ENCODE measurements around the gene DEPDC1B. TPM values are rescaled to one million over a fixed set of nuclear protein-coding genes. Genes with fewer than 3 reads are reported as not detected.

Gene DEPDC1B
- total and polyA plus RNA-seq, 2 experiments from 2014 or later = 38.3 to 67.9 TPM

- TF ChIP-seq ZNF331 (CRISPR knock-in tag; IDR thresholded peaks at IDR 0.05; ENCODE audit: low read depth) (no peak), NANOG (IDR thresholded peaks at IDR 0.05; ENCODE audit: borderline replicate concordance) (no peak), ZNF114 (CRISPR knock-in tag; IDR thresholded peaks at IDR 0.05) (no peak), CTCF (conservative IDR thresholded peaks at IDR 0.05; ENCODE audit: low read depth in 2 of 2) (no peak), JUNB (IDR thresholded peaks at IDR 0.05; ENCODE audit: unreplicated experiment) (no peak)
- H2AFZ ChIP-seq = no peak overlapping the region
- no peaks in the 10 kb centered on the region for H3K4me1 ChIP-seq (ENCODE audit: insufficient read depth)
- Mint-ChIP-seq H3K36me3 (ENCODE audit: low read depth) (peaks cover 9% of the 10 kb centered on the region), H3K4me3 (no peak overlapping the region), H3K9me3 (no peaks in the 10 kb centered on the region), H3K4me1 (peaks cover 5% of the 10 kb centered on the region; the same call in 2 of the 3 replicates), H3K27ac (peak overlapping the region; percentile 46; the same call in 1 of the 2 replicates), H3K27me3 (ENCODE audit: insufficient read depth, low read depth, poor library complexity) (peaks cover 2% of the 10 kb centered on the region)
- H4K20me1 ChIP-seq (replicated peaks; ENCODE audit: insufficient read depth) = no peaks in the 10 kb centered on the region
- H3K4me2 ChIP-seq = no peak overlapping the region
- ATAC-seq = no peak
- H3K27ac ChIP-seq (ENCODE audit: low read depth) = no peak overlapping the region
- no peaks in the 10 kb centered on the region for H3K36me3 ChIP-seq (ENCODE audit: insufficient read depth)
- H3K79me2 ChIP-seq (replicated peaks; ENCODE audit: insufficient read depth) = no peaks in the 10 kb centered on the region
- no peaks in the 10 kb centered on the region for H3K9me2 ChIP-seq (ENCODE audit: insufficient read depth)
- H3K27me3 ChIP-seq (ENCODE audit: insufficient read depth) = no peaks in the 10 kb centered on the region
- no peaks in the 10 kb centered on the region for H3F3A ChIP-seq (replicated peaks; ENCODE audit: low read depth)
- H3K4me3 ChIP-seq = no peak overlapping the region
- no peak for DNase-seq (ENCODE audit: low spot score)
Measured at GRCh38 chr5:60594715-60595477, 105.1 kb downstream of the DEPDC1B start.

DNA sequence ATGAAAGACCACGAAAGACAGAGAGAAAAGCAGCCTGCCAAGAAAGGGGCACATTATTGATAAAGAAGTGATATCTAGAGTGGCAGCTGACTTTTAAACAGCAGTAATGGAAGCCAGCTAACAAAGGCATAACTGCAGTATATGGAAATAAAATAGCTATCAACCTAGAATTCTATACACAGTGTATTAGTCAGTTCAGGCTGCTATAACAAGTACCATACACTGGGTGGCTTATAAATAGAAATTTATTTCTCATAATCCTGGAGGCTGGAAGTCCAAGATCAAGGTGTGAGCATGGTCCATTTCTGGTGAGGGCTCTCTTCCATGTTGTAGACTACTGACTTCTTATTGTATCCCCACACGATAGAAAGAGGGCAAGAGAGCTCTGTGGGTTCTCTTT lies 109.8 kb downstream of the DEPDC1B start:
- Mint-ChIP-seq H3K4me1 (peaks cover 3% of the 10 kb centered on the region; the same call in 2 of the 3 replicates), H3K27ac (no peak overlapping the region), H3K36me3 (ENCODE audit: low read depth) (peaks cover 4% of the 10 kb centered on the region), H3K27me3 (ENCODE audit: insufficient read depth, low read depth, poor library complexity) (no peaks in the 10 kb centered on the region), H3K4me3 (no peak overlapping the region), H3K9me3 (no peaks in the 10 kb centered on the region)
- no peak overlapping the region for H2AFZ ChIP-seq
- H3K4me3 ChIP-seq = no peak overlapping the region
- H3K27me3 ChIP-seq (ENCODE audit: insufficient read depth) = no peaks in the 10 kb centered on the region
- H3K4me1 ChIP-seq (ENCODE audit: insufficient read depth) = no peaks in the 10 kb centered on the region
- H3F3A ChIP-seq (replicated peaks; ENCODE audit: low read depth) = no peaks in the 10 kb centered on the region
- H3K4me2 ChIP-seq = no peak overlapping the region
- no peaks in the 10 kb centered on the region for H3K79me2 ChIP-seq (replicated peaks; ENCODE audit: insufficient read depth)
- H3K27ac ChIP-seq (ENCODE audit: low read depth) = no peak overlapping the region
- no peaks in the 10 kb centered on the region for H3K36me3 ChIP-seq (ENCODE audit: insufficient read depth)
- ATAC-seq (no peak), DNase-seq (ENCODE audit: low spot score) (no peak)
- H4K20me1 ChIP-seq (replicated peaks; ENCODE audit: insufficient read depth) = no peaks in the 10 kb centered on the region
- no peaks in the 10 kb centered on the region for H3K9me2 ChIP-seq (ENCODE audit: insufficient read depth)
- TF ChIP-seq JUNB (IDR thresholded peaks at IDR 0.05; ENCODE audit: unreplicated experiment) (no peak), CTCF (conservative IDR thresholded peaks at IDR 0.05; ENCODE audit: low read depth in 2 of 2) (no peak), EZH2 (IDR thresholded peaks at IDR 0.05; ENCODE audit: low read depth, unreplicated experiment) (no peak), ZNF331 (CRISPR knock-in tag; IDR thresholded peaks at IDR 0.05; ENCODE audit: low read depth) (no peak), NANOG (IDR thresholded peaks at IDR 0.05; ENCODE audit: borderline replicate concordance) (no peak), CREB1 (CRISPR knock-in tag; IDR thresholded peaks at IDR 0.05; ENCODE audit: low read depth) (no peak), ZNF114 (CRISPR knock-in tag; IDR thresholded peaks at IDR 0.05) (no peak)
- TF ChIP-seq, protein P1, sequence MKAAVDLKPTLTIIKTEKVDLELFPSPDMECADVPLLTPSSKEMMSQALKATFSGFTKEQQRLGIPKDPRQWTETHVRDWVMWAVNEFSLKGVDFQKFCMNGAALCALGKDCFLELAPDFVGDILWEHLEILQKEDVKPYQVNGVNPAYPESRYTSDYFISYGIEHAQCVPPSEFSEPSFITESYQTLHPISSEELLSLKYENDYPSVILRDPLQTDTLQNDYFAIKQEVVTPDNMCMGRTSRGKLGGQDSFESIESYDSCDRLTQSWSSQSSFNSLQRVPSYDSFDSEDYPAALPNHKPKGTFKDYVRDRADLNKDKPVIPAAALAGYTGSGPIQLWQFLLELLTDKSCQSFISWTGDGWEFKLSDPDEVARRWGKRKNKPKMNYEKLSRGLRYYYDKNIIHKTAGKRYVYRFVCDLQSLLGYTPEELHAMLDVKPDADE (IDR thresholded peaks at IDR 0.05) = no peak

Measured in GM23338 (cell line).